ENCODE results near the gene TNFRSF19.
"Not testable (repeated sequence)": the region's sequence is repeated elsewhere in the genome, so short reads cannot be mapped to it uniquely, and the experiment has no call there.

Gene TNFRSF19, protein sequence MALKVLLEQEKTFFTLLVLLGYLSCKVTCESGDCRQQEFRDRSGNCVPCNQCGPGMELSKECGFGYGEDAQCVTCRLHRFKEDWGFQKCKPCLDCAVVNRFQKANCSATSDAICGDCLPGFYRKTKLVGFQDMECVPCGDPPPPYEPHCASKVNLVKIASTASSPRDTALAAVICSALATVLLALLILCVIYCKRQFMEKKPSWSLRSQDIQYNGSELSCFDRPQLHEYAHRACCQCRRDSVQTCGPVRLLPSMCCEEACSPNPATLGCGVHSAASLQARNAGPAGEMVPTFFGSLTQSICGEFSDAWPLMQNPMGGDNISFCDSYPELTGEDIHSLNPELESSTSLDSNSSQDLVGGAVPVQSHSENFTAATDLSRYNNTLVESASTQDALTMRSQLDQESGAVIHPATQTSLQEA

DNA sequence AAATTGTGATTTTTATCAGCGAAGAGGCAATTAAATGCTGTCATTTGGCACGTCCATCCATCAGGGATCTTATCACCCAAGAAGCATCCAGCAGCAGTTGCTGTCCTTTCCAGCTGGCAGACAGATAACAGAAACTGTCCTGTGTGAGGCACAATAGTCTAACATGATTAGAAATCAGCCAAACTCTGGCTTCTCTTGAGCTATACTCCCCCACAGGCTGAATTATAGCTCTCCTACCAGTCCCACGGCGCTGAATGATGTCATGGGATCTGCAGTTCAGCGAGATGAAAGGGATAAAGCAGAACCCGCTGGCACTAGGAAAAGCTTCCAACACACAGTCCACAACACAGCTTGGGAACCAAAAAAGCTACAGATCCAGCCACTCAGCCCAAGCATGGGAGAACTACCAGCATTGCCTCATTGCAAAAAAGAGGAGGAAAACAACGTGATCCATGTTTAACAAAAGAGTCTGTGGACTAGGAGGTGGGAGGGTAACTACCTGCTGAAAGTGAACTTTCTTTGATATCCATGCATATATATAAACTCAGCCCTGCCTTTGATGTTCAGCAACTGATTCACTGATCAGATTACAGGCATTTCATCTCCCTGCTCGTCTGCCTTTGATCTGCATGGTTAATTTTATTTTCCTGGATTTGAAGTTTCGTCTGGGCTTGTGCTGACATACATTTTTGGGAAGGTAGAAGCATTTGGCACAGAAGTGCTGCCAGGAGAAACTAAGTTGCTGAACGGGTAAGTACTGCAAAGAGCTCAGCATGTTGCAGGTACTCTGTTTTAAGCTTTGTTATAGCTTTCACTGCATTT lies at the start of gene TNFRSF19:
TNFRSF19 (plus strand) TSS at position 314 of the 822 bp plus-strand sequence. CDS start 19,772 bp downstream, outside the sequence.
- DNase-seq, result no peak

DNA sequence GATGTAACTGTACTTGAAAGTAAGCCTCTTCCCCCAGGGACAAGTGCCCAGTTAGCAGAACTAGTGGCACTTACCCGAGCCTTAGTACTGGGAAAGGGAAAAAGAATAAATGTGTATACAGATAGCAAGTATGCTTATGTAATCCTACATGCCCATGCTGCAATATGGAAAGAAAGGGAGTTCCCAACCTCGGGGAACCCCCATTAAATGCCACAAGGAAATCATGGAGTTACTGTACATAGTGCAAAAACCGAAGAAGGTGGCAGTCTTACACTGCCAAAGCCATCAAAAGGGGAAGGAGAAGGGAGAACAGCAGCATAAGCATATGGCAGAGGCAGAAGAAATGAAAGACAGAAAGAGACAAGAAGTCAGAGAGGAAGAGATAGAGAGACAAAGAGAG lies 40.3 kb upstream of the TNFRSF19 start:
- not testable (repeated sequence) for DNase-seq

DNA sequence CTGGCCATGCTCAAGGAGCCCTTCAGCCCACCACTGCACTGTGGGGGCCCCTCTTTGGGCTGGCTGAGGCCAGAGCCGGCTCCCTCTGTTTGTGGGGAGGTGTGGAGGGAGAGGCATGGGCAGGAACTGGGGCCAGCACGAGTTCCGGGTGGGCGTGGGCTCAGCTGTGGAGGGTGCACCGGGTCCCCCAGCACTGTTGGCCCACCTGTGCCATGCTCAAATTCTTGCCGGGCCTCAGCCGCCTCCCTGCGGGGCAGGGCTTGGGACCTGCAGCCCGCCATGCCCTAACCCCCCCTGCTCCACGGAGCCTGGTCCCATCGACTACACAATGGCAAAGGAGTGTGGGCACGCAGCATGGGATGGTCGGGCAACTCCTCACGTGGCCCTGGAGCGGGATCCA lies 38.8 kb upstream of the TNFRSF19 start:
- no peak for DNase-seq

DNA sequence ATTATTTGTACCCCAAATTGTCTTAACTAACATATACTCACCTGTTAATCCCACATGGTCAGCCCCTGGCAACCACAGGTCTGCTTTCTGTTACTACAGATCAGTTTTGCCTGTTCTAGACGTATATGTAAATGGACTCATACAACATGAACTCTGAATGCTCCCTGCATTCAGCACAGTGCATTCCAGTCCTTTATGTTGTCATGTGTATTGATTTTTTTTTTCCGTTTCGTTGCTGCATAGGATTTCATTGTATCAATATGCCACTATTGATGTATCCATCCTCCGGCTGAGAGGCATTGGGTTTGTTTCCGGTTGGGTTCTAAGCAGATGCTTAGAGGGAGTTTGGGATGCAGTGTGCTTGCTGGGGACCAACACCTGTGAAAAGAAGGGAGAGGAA lies 36.1 kb upstream of the TNFRSF19 start:
- no peak for DNase-seq

DNA sequence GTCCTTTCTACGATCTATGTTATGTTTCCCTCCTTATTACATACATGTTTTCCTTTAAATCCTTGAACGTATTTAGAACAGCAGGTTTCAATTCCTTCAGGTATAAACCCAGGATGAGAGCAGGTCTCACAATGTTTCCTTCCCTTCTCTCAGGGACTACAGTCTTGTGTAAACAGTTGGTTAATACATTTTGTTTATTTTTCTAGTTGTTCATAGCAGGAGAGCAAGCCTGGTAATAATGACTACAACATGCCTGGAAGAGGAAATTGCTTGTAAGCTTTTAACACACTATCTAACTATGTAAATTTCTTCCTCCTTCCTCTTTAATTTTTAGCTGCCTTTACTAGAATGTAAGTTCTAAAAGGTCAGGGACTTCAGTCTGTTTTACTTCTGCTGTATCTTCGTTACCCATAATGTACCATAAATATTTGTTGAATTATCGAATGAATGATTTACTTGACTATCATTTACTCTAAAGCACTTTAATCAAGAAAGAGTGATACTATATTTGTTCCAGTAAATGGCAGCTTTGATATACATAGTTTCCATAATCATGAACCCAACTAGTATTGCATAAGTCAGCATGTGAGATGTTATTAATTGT lies 28.9 kb upstream of the TNFRSF19 start:
- DNase-seq, result no peak

DNA sequence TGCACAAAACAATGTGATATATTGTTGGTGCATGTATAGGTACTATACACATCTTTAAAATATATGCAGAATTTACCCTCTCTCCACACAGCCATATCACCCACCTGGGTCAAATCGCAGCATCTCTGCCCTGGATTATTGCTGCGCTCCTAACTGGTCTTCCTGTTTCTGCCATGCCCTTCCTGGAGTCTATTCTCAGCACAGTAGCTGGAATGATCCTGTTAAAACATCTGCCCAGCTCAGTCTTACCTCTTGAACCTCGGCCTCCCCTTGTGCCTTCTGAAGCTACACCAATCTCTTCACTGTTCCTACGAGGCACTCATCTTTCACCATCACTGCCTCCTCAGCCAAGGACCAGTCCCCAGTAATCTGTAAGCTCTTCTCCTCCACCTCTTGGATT lies 25.5 kb upstream of the TNFRSF19 start:
- DNase-seq, result no peak

DNA sequence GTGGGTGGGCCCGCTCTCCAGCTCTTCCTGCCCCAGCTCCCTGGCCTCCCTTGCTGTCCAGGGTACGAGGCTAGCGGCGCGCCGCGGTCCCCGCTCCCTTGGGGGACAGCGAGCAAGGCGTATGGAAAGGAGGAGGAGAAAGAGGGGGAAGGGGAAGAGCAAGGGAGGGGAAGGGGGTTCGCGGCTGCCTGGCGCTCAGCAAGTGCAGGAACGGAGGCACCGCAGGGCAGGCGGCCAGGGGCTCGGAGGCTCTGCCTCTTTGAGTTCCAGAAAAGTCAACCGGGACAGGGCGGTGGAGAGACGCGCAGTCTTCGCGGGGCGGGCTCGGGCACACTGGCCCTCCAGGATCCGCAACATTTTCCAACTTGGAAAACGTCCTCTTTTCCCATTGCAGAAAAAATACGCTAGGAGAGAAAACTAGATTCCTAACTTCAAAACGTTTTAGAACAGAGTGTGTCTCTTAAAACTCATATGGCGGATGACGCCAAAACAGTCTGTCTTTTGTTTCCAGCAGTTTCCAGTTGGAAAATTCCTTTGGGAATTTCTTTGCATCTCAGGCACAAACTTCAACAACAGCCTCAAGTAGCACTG lies 23.1 kb upstream of the TNFRSF19 start:
- DNase-seq, result no peak

DNA sequence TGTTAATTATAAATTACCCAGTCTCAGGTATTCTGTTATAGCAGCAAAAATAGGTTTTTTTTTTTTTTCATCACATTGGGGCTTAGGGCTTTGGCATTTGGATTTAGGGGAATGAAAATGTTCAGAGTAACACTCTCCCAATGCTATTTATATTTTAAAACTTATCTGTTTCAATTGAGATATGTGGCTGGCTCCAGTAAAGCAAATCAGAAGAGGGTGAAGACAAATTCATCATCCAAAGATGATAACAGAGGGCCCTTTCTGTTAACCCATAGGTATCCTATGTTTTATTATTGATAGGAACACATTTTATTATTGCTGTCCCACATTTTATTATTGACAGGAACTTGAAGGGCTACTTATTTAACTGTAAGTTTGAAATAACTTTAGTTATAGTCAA lies 20.5 kb upstream of the TNFRSF19 start:
- DNase-seq, result no peak

DNA sequence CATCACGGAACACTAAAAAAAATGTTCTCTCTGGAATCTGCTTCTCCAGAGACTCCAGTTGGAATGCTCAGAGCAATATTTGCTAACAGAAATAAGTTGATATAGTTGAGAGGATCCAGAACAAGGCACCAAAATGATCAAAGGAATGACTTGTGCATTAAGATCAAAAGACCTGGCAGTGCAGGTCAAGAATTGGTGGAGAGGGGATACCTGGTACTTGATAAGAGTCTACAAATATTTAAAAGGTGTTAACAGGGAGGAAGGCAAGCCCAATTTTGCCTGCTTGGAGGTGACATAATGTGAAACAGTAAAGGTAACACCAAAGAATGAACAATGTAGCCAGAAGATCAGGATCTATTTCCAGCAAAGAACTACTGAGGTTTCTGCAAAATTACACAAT lies 20.0 kb upstream of the TNFRSF19 start:
- no peak for DNase-seq

DNA sequence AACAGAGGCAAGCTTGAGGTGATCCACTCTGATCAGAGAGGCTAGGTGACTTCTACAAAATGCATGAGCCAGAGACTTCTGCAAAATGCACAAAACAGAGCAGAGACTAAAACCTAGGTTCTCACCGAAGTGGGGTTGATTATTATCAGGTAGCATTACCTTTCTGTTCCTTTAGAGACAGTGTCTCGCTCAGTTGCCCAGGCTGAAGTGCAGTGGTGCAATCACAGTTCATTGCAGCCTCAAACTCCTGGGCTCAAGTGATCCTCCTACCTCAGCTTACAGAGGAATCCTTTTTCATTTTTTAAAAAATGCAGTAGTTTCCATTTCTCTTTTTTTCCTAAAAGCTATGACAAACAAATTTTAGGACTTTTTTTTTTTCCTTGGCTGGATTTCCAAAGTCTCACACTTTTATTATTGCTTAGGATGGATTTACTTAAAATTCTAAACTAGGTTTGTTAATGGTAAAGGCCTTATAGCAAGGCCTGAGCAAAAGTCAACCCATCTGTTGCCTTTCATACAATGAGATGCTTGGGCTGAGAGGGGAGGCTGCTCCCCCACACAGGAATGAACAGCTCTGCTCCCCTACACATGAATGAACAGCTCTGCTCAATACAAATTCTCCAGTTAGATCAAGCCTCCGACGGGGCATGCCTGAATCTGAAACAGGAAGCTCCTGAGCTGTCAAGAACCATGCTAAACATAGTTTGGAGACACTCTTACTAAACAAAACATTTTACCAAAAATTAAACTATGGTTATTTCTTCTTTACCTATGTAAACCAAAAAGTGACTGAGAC lies 18.8 kb upstream of the TNFRSF19 start:
- no peak for DNase-seq

DNA sequence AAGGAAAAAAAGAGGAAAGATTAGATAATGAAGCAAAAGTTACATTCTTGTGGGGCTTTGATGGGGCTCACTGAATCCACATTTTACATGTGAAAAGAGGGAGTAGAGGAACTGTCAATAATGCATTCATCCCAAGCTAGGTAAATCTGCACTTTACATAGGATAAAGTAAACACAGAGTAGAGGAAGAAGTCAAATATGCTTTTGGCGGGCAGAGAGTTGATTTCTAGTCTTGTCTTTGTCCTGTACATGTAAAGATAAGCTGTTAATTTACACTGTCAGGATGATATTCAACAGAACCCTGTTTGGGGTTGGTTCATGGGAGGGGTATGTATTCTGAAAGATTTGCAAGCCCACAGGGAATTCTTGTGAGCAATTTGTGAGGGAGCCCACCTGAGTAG lies 18.0 kb upstream of the TNFRSF19 start:
- DNase-seq, result no peak

DNA sequence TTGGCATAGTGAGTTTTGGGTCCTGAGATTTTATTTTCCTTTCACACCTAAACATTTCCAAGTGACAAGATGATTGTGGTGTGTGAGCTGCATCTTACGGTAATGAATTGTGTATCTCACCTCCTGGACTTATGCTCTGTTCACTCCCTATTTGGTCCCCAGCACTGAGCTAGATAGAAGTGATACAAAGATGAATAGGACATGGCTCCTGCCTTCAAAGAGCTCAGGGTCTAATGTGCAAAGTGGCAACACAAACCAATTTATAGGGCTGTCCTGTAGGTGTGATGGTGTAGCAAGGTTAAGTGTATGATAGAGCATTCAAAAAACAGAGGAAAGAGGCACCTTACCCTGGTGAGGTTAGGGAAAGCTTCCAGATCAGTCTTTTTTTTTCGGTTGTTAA lies 17.6 kb upstream of the TNFRSF19 start:
- no peak for DNase-seq

DNA sequence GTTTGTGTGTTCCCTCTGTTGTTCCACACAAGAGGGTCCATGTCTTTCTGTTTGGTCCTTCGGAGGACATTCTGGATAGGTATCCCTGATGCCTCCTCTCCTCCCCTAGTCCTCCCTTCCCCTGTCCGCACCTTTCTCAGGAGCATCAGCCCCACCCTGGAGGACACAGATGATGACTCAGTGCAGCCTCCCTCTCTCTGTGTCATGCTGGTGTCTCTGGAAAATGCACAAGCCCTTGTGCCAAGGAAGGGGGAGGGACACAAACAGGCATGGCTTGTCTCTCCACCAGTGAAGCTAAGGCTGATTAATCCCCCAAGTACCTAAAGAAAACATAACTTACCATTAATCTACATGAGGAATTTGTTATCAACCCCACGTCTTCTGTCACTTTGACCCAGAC lies 16.2 kb upstream of the TNFRSF19 start:
- no peak for DNase-seq

DNA sequence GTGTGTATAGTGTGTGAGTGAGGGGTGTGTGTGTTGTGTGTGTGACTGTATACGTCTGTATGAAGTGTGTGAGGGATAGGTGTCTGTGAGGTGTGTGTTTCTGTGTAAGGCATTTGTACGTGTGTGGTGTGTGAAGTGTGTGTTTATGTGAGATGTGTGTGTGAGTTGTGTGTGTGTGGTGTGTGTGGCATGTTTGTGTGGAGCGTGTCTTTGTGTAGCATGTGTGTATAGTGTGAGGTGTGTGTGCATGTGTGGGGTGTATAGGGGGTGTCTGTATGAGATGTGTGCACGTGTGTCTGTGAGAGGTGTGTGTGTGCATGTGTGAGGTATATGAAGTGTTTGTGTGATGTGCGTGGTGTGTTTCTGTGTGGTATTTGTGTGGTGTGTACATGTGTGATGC lies 13.2 kb upstream of the TNFRSF19 start:
- no peak for DNase-seq

DNA sequence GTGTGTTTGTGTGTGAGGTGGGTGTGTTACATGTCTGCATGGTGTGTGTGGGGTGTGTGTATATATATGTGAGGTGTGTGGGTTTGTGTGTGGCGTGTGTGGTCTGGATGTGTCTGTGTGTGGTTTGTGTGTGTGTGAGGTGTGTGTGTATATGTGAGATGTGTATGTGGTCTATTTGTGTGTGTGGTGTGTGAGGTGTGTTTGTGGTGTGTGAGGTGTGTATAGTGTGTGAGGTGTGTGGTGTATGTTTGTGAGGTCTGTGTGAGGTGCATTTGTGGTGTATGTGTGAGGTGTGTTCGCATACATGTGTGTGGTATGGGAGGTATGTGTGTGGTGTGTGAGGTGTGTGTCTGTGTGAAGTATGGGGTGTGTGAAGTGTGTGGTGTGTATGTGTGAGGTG lies 12.5 kb upstream of the TNFRSF19 start:
- DNase-seq, result no peak

DNA sequence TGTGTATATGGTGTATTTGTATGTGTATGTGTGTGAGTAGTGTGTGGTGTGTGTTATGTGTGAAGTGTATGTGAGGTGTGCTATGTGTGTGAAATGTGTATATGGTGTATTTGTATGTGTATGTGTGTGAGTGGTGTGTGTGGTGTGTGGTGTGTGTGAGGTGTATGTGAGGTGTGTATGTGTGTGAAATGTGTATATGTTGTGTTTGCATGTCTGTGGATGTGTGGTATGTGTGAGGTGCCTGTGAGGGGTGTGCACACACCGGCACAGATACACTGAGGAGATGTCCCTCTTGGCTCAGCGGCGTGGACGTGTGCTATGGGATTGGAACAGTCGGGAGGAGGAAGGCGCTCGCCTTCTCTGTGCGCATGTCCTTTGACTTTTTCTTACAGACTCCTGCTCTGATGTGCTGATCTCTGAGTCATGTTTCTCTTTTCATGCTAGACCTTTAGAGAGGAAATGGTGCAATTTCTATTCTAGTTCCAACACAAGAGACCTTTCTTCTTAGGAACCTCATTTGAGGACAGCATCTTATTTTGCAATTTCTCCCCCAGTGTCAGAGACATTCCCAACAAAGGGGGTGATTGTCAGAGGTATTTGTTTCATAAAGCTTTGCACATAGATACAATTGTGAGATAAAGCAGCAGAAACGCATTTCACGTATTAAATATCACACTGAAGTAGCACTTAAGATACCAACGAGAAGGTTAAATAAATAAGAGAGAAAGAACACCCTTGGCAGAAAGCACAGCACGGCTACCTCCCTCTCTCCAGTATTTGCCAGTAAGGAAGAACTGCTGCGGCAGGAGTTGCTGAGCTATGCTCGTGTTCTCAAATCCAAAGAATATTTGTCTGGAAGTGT lies 11.3 kb upstream of the TNFRSF19 start:
- no peak for DNase-seq

DNA sequence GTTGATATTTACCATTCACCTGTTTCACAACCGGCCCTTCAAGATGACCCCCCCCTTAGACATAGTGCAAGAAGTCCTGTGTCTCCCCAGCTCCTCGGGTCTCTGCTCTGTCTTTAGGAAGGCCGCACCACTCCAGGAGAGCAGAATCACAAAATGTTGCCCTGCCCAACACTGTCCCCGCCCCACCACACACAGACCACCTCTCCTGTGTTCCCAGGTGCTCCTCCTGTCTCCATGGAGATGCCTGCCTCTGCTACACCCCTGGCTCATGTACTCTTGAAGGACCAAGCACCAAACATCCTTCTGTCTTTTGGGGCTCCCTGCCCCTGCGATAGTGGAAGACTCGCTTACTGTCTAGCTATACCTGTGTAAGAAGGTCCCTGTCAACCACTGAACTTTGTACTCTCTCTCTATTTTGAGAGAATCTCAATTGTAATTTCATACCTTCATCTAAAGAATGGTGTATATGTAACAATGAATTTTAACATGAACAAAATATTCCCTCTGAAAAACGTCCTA lies 9.6 kb upstream of the TNFRSF19 start:
- no peak for DNase-seq

DNA sequence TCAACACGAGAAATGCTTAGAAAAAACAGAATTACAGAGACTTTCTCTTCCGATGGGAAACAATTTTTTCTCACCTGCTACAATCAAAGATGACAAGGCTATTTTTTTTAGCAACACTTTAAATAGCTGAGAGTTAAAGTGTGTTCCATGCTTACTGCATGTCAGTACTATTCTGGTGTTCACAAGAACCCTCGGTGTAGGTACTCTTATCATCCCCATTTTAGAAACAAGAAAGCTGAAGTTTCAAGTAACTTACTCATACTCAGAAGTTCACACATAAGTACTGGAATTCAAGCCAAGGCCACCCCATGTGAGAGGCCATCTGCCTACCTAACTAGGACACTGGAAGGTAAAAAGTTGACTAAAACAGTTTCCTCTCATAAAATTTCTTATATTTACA lies 9.0 kb upstream of the TNFRSF19 start:
- DNase-seq, result no peak

DNA sequence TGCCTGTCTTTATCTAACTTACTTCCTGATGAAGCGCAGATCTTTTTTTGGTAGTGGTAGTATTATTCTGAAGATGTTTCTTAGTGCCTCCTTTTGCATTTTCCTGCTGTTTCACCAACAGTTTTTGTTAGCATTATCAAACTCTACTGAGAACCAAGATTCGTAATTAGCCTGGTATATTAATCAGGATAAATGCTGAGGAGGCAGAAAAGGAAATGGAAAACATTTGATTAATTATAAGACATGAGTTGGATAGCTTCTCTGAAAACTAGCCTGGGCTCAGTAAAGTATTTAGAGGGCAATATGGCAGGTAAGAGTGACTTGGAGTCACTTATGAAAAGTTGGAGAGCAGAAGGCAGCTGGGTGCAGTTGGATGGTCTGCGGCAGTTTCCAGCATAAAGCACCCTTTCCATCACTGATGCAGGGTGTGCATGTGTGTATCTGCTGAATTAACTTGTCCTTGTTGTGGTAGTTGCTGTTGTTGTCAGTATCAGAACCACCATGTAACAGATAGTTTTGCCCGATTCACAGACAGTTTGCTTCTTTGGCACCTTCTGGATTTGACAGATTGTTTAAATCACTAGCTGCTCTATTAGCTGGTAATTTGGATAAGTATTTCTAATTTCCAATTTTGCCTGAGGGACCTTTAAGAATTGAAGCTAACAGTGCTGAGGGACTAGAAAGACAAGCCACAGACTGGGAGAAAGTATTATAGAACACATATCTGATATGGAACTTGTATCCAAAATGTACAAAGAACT lies 6.9 kb upstream of the TNFRSF19 start:
- DNase-seq, result no peak

DNA sequence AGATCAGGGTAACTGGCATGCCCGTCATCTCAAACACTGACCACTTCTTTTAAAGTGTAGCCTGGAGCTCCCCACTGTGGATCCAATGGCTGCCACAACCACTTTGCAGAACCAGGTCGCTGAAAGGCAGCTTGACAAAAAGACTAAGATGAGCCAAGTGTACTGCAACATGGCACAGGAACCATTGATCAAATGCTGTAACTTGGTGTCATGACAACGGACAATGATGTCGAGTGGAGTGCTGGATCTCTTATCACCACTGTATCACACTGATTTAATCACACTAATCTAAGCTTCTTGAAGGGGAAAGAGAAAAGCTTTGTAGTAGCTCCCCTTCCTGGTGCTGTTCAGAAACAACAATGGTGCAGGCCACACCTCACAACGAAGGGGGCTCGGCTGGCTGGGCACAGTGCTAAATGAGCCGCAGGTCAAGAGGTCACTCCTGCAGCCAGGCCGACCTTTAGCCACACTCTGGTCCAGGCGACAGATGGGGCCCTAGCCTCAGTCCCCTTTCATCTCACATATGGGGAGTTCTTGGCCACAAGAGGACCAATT lies 2.2 kb upstream of the TNFRSF19 start:
- DNase-seq, result no peak

Measured in CD4-positive, alpha-beta T cell treated with Interleukin-4 for 1 hour (primary cell).